Nephron (organoid): Measurements from ENCODE around the gene CRTC1.

ENCODE experiments used
- H3K27ac Mint-ChIP-seq, 3 experiments: 2 replicates each; pipeline ENCODE4 v1.8.0; 2020; ENCODE audit warnings: mixed read lengths in 3 of 3, mild to moderate bottlenecking in 2 of 3, moderate library complexity in 1 of 3
- H3K27me3 Mint-ChIP-seq: 2 replicates; pipeline ENCODE4 v1.8.0; 2021; ENCODE audit warnings: low read depth, mild to moderate bottlenecking, moderate library complexity, mixed read lengths
- H3K36me3 Mint-ChIP-seq: 2 replicates; pipeline ENCODE4 v1.8.0; 2020; ENCODE audit warnings: low read depth, mixed read lengths
- H3K4me1 Mint-ChIP-seq: 2 replicates; pipeline ENCODE4 v1.8.0; 2020; ENCODE audit warnings: mixed read lengths
- H3K4me3 Mint-ChIP-seq, 3 experiments: 2 replicates each; pipeline ENCODE4 v1.8.0; 2020; ENCODE audit warnings: mild to moderate bottlenecking in 3 of 3, mixed read lengths in 3 of 3, moderate library complexity in 2 of 3
- H3K9me3 Mint-ChIP-seq: 2 replicates; pipeline ENCODE4 v1.8.0; 2020; ENCODE audit warnings: mixed read lengths
- TF ChIP-seq, protein P1 (sequence below), 3 experiments: fragments of 200-600 bp; sonication (generic); IDR thresholded peaks; one replicate each; pipeline ENCODE4 v1.5.0; 2021; ENCODE audit warnings: antibody characterized with exemption in 3 of 3; ENCODE audit not compliant: unreplicated experiment in 3 of 3

CRTC1 gene

DNA sequence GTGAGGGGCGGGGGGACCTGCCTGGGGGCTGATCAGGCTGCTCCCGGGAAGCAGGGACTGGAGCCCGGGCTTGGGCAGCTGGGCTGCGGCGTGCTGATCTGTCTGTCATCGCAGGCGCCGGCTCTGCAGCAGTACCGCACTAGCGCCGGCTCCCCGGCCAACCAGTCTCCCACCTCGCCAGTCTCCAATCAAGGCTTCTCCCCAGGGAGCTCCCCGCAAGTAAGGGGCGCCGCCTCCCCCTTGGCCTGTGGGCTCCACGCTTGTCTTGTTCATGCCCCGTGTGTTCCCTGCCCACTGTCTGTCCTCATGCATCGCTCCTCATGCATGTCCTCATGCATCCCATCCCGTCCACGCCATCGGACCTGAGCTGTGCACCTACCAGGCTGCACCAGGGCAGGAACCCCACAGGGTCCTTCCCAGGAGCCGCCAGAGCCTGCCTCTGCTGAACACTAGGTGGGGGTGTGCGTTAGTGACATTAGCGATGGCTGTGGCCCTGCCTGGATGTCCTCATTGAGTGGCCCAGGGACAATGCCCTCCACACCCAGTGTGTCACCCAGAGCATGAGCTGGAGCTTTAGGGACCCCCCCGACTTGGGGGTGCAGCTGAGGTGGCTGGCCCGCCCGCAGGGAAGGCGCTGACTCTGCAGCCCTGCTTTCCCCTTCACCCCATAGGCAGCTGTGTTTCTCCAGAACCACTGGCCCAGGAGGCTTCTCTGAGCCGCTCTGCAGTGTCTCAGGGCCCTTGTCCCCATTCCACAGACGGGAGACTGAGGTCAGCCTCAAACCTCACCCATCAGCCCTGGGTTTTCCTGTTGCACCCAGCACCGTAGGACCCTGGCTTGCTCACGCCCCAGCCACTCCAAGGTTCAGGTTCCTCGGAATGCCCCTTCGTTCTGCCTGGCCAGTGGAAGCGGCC lies 88.1 kb downstream of the CRTC1 start:
- H3K4me3 Mint-ChIP-seq: no peak overlapping the region
- H3K27ac Mint-ChIP-seq: no peak overlapping the region
- no peaks in the 10 kb centered on the region for H3K9me3 Mint-ChIP-seq
- no peaks in the 10 kb centered on the region for H3K27me3 Mint-ChIP-seq
- peaks cover 6% of the 10 kb centered on the region for H3K4me1 Mint-ChIP-seq
- TF ChIP-seq, protein P1, sequence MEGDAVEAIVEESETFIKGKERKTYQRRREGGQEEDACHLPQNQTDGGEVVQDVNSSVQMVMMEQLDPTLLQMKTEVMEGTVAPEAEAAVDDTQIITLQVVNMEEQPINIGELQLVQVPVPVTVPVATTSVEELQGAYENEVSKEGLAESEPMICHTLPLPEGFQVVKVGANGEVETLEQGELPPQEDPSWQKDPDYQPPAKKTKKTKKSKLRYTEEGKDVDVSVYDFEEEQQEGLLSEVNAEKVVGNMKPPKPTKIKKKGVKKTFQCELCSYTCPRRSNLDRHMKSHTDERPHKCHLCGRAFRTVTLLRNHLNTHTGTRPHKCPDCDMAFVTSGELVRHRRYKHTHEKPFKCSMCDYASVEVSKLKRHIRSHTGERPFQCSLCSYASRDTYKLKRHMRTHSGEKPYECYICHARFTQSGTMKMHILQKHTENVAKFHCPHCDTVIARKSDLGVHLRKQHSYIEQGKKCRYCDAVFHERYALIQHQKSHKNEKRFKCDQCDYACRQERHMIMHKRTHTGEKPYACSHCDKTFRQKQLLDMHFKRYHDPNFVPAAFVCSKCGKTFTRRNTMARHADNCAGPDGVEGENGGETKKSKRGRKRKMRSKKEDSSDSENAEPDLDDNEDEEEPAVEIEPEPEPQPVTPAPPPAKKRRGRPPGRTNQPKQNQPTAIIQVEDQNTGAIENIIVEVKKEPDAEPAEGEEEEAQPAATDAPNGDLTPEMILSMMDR (IDR thresholded peaks at IDR 0.05; ENCODE audit: unreplicated experiment in 3 of 3): peak in 2 of 3 experiments; percentile 12 to 26
- peaks cover 3% of the 10 kb centered on the region for H3K36me3 Mint-ChIP-seq

DNA sequence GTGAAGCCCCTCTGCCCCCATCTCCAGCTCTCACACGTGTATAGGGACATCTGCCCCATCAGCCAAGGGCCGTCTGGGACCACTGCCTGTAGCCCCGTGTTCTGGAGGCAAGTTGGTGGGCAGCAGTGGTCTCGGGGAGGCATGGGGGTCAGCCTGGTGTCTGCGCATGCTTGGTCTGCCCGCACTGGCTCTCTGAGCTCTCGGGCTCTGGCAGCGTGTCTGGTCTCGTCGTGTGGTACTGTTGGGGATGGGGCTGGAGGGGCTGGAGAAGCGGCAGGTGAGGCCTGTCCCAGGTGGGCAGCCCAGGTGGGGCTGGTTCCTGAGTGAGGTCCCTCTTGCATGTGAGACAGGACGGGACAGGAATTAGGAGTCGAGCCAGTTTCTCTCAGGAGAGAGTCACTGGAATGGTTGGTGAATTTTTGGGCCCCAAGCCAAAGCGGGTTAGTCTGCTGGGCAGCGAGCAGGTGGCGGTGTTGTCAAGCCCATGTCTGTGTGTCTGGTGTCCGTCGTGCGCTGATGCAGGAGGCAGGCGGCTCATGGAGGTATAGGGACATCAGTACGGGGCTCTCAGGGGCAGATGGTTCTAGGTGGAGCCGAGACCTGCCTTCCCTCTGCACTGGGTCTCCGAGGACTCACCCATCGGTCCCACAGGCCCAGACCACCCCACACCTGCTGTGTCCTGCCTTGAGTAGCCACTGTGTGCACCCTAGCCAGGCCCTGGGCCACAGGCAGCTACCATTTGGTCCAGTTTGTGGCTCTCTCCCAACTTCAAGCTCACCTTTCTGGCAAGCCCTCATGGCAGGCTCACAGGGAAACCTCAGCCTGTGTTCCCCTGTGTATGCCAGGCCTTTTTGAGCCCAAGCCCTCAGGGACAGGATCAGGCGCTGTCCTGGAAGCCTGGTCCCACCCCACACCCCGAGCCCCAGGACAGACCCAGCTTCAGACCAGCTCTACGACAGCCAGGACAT lies 89.4 kb downstream of the CRTC1 start:
- H3K4me3 Mint-ChIP-seq: no peak overlapping the region
- H3K9me3 Mint-ChIP-seq: no peaks in the 10 kb centered on the region
- no peak overlapping the region for H3K27ac Mint-ChIP-seq
- peaks cover 9% of the 10 kb centered on the region for H3K27me3 Mint-ChIP-seq
- TF ChIP-seq, protein P1 (IDR thresholded peaks at IDR 0.05; ENCODE audit: unreplicated experiment in 3 of 3): no peak
- no peaks in the 10 kb centered on the region for H3K4me1 Mint-ChIP-seq
- no peaks in the 10 kb centered on the region for H3K36me3 Mint-ChIP-seq

DNA sequence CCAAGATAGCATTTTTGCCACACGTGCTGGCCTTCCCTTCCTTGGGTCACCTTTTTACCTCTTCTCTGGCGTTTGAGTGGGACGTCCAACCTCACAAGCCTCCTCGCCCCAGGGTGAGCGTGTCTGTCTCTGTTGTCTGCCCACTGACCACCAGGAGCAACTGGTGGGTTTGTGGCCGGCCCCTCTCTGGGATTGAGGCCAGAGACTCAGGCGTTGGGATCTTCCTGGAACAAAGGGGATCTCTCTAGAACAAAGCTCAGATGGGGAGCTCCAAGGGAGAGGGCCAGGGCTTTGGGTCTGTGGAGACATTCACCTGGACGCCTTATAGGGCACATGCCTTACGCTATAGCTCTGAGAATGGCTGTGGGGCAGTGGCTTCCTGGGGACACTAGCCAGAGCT lies 90.2 kb downstream of the CRTC1 start:
- Mint-ChIP-seq H3K4me3 (no peak overlapping the region), H3K9me3 (no peaks in the 10 kb centered on the region), H3K27me3 (peaks cover 15% of the 10 kb centered on the region), H3K4me1 (no peaks in the 10 kb centered on the region), H3K36me3 (no peaks in the 10 kb centered on the region), H3K27ac (no peak overlapping the region)
- TF ChIP-seq, protein P1 (IDR thresholded peaks at IDR 0.05; ENCODE audit: unreplicated experiment in 3 of 3): no peak

DNA sequence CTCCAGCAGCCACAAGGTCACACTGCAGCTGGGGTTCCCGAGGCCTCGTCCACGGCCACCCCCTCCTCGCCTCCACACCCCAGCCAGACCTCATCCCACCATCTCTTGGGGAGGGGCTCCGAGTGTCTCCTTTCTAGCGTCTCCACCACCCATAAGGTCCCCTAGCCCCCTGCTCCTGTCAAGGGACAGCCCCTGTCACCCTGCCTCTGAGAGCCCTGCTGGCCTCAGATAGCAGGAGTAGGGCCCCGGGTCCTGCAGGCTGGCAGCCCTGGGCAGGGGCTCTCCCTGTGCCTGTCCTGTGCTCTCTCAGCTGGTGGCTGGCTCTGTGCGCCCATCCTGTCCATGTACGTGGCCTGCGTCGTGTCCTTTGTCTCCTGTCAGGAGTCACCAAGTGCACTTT lies 90.6 kb downstream of the CRTC1 start:
- TF ChIP-seq, protein P1 (IDR thresholded peaks at IDR 0.05; ENCODE audit: unreplicated experiment in 3 of 3): no peak
- H3K9me3 Mint-ChIP-seq: no peaks in the 10 kb centered on the region
- H3K27me3 Mint-ChIP-seq: peaks cover 19% of the 10 kb centered on the region
- H3K4me3 Mint-ChIP-seq: no peak overlapping the region
- no peaks in the 10 kb centered on the region for H3K36me3 Mint-ChIP-seq
- no peaks in the 10 kb centered on the region for H3K4me1 Mint-ChIP-seq
- no peak overlapping the region for H3K27ac Mint-ChIP-seq

DNA sequence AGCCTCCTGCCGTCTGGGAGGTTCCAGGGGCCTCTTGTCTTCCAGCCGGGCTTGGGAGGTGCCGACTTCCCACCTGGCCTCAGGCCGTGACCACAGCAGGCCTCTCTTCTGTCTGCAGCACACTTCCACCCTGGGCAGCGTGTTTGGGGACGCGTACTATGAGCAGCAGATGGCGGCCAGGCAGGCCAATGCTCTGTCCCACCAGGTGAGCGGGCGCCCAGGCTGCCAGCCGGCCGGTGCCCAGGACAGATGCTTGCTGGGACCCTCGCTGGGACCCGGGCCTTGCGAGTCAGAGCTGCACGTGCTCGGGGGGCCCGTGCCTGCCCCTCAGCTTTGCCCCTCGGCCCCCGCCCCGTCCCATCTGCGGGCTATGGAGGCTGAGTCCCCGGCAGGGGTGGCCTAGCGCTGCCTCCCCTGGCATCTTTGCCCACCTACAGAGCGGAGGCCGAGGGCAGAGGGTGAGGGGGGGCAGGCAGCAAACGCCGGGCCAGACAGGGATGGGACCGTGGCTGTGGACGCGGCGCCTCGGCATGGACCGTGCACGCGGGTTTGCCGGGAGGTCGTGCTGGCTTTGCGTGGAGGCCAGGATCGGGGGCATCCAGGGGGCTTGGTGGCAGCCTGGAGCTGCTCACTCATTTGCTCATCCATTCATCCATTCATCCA lies 91.4 kb downstream of the CRTC1 start:
- H3K4me1 Mint-ChIP-seq: no peaks in the 10 kb centered on the region
- no peak overlapping the region for H3K4me3 Mint-ChIP-seq
- H3K27me3 Mint-ChIP-seq: peaks cover 21% of the 10 kb centered on the region
- TF ChIP-seq, protein P1 (IDR thresholded peaks at IDR 0.05; ENCODE audit: unreplicated experiment in 3 of 3): no peak
- H3K27ac Mint-ChIP-seq: no peak overlapping the region
- no peaks in the 10 kb centered on the region for H3K9me3 Mint-ChIP-seq
- H3K36me3 Mint-ChIP-seq: no peaks in the 10 kb centered on the region
